ENCODE data around the gene FOXJ3. TPM values are rescaled to one million over a fixed set of nuclear protein-coding genes. Genes with fewer than 3 reads are reported as not detected.

Gene FOXJ3
- total RNA-seq, 1 donor = 37.3 TPM

- H3K36me3 ChIP-seq (ENCODE audit: insufficient read depth, low read length) = no peaks in the 10 kb centered on the region
- H4K20me1 ChIP-seq (ENCODE audit: insufficient read depth, low read length) = peaks cover 81% of the 10 kb centered on the region
- H3K79me2 ChIP-seq (ENCODE audit: insufficient read depth, low read length) = peaks cover 98% of the 10 kb centered on the region
- no peaks in the 10 kb centered on the region for H3K9me3 ChIP-seq (ENCODE audit: low read depth, low read length)
- H3K4me3 ChIP-seq (ENCODE audit: insufficient read depth, low read length) = no peak overlapping the region
- no peak for DNase-seq (ENCODE audit: insufficient read length, low spot score, missing footprints)
- H3K27me3 ChIP-seq (ENCODE audit: insufficient read depth, low read length) = no peaks in the 10 kb centered on the region
- H3K27ac ChIP-seq (ENCODE audit: low read depth, low read length) = no peak overlapping the region
- no peak overlapping the region for H2AFZ ChIP-seq (ENCODE audit: low read length)
- no peak overlapping the region for H3K4me2 ChIP-seq (ENCODE audit: insufficient read depth, low read length)
- H3K4me1 ChIP-seq (ENCODE audit: insufficient read depth, low read length) = peaks cover 14% of the 10 kb centered on the region
- no peak for TF ChIP-seq CTCF (IDR thresholded peaks at IDR 0.05; ENCODE audit: extremely low read depth, low read depth, low read length)
Observed at GRCh38 chr1:42330215-42330614, 4.8 kb downstream of the FOXJ3 start.

- DNase-seq (ENCODE audit: insufficient read length, low spot score, missing footprints) = peak; percentile 15
- no peak overlapping the region for H3K4me2 ChIP-seq (ENCODE audit: insufficient read depth, low read length)
- H3K36me3 ChIP-seq (ENCODE audit: insufficient read depth, low read length) = no peaks in the 10 kb centered on the region
- H3K27me3 ChIP-seq (ENCODE audit: insufficient read depth, low read length) = no peaks in the 10 kb centered on the region
- no peak overlapping the region for H2AFZ ChIP-seq (ENCODE audit: low read length)
- peaks cover 98% of the 10 kb centered on the region for H3K79me2 ChIP-seq (ENCODE audit: insufficient read depth, low read length)
- H3K27ac ChIP-seq (ENCODE audit: low read depth, low read length) = no peak overlapping the region
- H4K20me1 ChIP-seq (ENCODE audit: insufficient read depth, low read length) = peaks cover 88% of the 10 kb centered on the region
- peaks cover 14% of the 10 kb centered on the region for H3K4me1 ChIP-seq (ENCODE audit: insufficient read depth, low read length)
- no peak overlapping the region for H3K4me3 ChIP-seq (ENCODE audit: insufficient read depth, low read length)
- TF ChIP-seq CTCF (IDR thresholded peaks at IDR 0.05; ENCODE audit: extremely low read depth, low read depth, low read length) = no peak
- no peaks in the 10 kb centered on the region for H3K9me3 ChIP-seq (ENCODE audit: low read depth, low read length)
Observed at GRCh38 chr1:42328916-42329496, 6.0 kb downstream of the FOXJ3 start.

- Histone ChIP-seq H2AFZ (ENCODE audit: low read length) (no peak overlapping the region), H3K9me3 (ENCODE audit: low read depth, low read length) (no peaks in the 10 kb centered on the region), H4K20me1 (ENCODE audit: insufficient read depth, low read length) (peaks cover 86% of the 10 kb centered on the region), H3K79me2 (ENCODE audit: insufficient read depth, low read length) (peaks cover 96% of the 10 kb centered on the region), H3K4me3 (ENCODE audit: insufficient read depth, low read length) (no peak overlapping the region), H3K4me1 (ENCODE audit: insufficient read depth, low read length) (peaks cover 7% of the 10 kb centered on the region), H3K36me3 (ENCODE audit: insufficient read depth, low read length) (no peaks in the 10 kb centered on the region), H3K27me3 (ENCODE audit: insufficient read depth, low read length) (no peaks in the 10 kb centered on the region), H3K4me2 (ENCODE audit: insufficient read depth, low read length) (no peak overlapping the region), H3K27ac (ENCODE audit: low read depth, low read length) (no peak overlapping the region)
- no peak for TF ChIP-seq CTCF (IDR thresholded peaks at IDR 0.05; ENCODE audit: extremely low read depth, low read depth, low read length)
- DNase-seq (ENCODE audit: insufficient read length, low spot score, missing footprints) = no peak
Observed at GRCh38 chr1:42328047-42328625, 6.9 kb downstream of the FOXJ3 start.

GRCh38 chr1:42325014-42325402 lies 10.0 kb downstream of the FOXJ3 start:
- H3K4me3 ChIP-seq (ENCODE audit: insufficient read depth, low read length) = no peak overlapping the region
- H3K36me3 ChIP-seq (ENCODE audit: insufficient read depth, low read length) = no peaks in the 10 kb centered on the region
- no peak for TF ChIP-seq CTCF (IDR thresholded peaks at IDR 0.05; ENCODE audit: extremely low read depth, low read depth, low read length)
- H3K4me1 ChIP-seq (ENCODE audit: insufficient read depth, low read length) = peaks cover 12% of the 10 kb centered on the region
- no peak overlapping the region for H3K27ac ChIP-seq (ENCODE audit: low read depth, low read length)
- no peaks in the 10 kb centered on the region for H3K9me3 ChIP-seq (ENCODE audit: low read depth, low read length)
- H3K79me2 ChIP-seq (ENCODE audit: insufficient read depth, low read length) = peaks cover 96% of the 10 kb centered on the region
- peaks cover 83% of the 10 kb centered on the region for H4K20me1 ChIP-seq (ENCODE audit: insufficient read depth, low read length)
- H2AFZ ChIP-seq (ENCODE audit: low read length) = no peak overlapping the region
- no peaks in the 10 kb centered on the region for H3K27me3 ChIP-seq (ENCODE audit: insufficient read depth, low read length)
- no peak for DNase-seq (ENCODE audit: insufficient read length, low spot score, missing footprints)
- H3K4me2 ChIP-seq (ENCODE audit: insufficient read depth, low read length) = no peak overlapping the region

Measured in osteoblast (primary cell).